SK-N-SH (cell line): ENCODE results near the gene CELF4. TPM values are rescaled to one million over a fixed set of nuclear protein-coding genes. Genes with fewer than 3 reads are reported as not detected.
"Not testable (repeated sequence)": the region's sequence is repeated elsewhere in the genome, so short reads cannot be mapped to it uniquely, and the experiment has no call there.

ENCODE experiments used
- CTCF ChIA-PET: fragments of 300-600, 350-600 bp; formaldehyde crosslinking; extraction: SDS; loops from one replicate; lab custom pipeline; 2021; lab: Yijun Ruan, JAX
- POLR2A ChIA-PET: fragments of 350-600 bp; sonication (Branson Sonifier 250); formaldehyde crosslinking; extraction: SDS; loops from one replicate; lab custom pipeline; 2020; ENCODE audit warnings: antibody characterized with exemption, inconsistent platforms; lab: Yijun Ruan, JAX
- DNase-seq: peaks from one replicate; pipeline ENCODE4 v3.0.0; 2012
- H2AFZ ChIP-seq: fragments of 200-600 bp; sonication (generic); 2 replicates; pipeline ENCODE4 v1.8.1; 2016; ENCODE audit warnings: antibody characterized with exemption, mild to moderate bottlenecking, low read depth
- H3F3A ChIP-seq: fragments of 200-600 bp; sonication (generic); replicated peaks from 2 replicates; pipeline ENCODE3; 2016; ENCODE audit warnings: antibody characterized with exemption, mild to moderate bottlenecking; ENCODE audit not compliant: insufficient read depth
- H3K27ac ChIP-seq, 2 experiments: fragments of 200-500 bp in 1 of 2; fragments of 200-600 bp in 1 of 2; sonication (Bioruptor generic) in 1 of 2; sonication (generic), shearing (Covaris generic) in 1 of 2; 2 replicates each; pipeline versions ENCODE4 v1.5.1 to v1.6.1; 2014 to 2016; ENCODE audit warnings: low read depth in 2 of 2, inconsistent platforms in 1 of 2, low read length in 1 of 2, mild to moderate bottlenecking in 1 of 2, mixed read lengths in 1 of 2
- H3K27me3 ChIP-seq: fragments of 200-600 bp; sonication (generic), shearing (Covaris generic); 2 replicates; pipeline ENCODE4 v1.6.1; 2016; ENCODE audit warnings: mixed run types; ENCODE audit not compliant: insufficient read depth
- H3K36me3 ChIP-seq, 2 experiments: fragments of 200-500 bp in 1 of 2; fragments of 200-600 bp in 1 of 2; sonication (Bioruptor generic) in 1 of 2; sonication (generic) in 1 of 2; replicated peaks in 1 of 2; 2 replicates each; pipeline versions ENCODE3 to v1.5.1; 2014 to 2016; ENCODE audit warnings: low read length in 1 of 2, mild to moderate bottlenecking in 1 of 2; ENCODE audit not compliant: insufficient read depth in 2 of 2, control insufficient read depth in 1 of 2
- H3K4me1 ChIP-seq, 2 experiments: fragments of 200-500 bp in 1 of 2; fragments of 200-600 bp in 1 of 2; sonication (Bioruptor generic) in 1 of 2; sonication (generic), shearing (Covaris generic) in 1 of 2; 2 replicates each; pipeline versions ENCODE4 v1.5.1 to v1.6.1; 2014 to 2016; ENCODE audit warnings: low read depth in 1 of 2, low read length in 1 of 2, mixed run types in 1 of 2; ENCODE audit not compliant: insufficient read depth in 2 of 2, control insufficient read depth in 1 of 2
- H3K4me2 ChIP-seq: fragments of 200-600 bp; sonication (generic), shearing (Covaris generic); 2 replicates; pipeline ENCODE4 v1.6.1; 2017; ENCODE audit warnings: mixed run types
- H3K4me3 ChIP-seq, 2 experiments: fragments of 200-500 bp in 1 of 2; fragments of 200-600 bp in 1 of 2; sonication (Bioruptor generic) in 1 of 2; sonication (generic), shearing (Covaris generic) in 1 of 2; 2 replicates each; pipeline versions ENCODE4 v1.5.1 to v1.8.1; 2014 to 2016; ENCODE audit warnings: low read depth in 2 of 2, inconsistent platforms in 1 of 2, low read length in 1 of 2, mild to moderate bottlenecking in 1 of 2, mixed read lengths in 1 of 2, moderate library complexity in 1 of 2
- H3K79me2 ChIP-seq: fragments of 200-600 bp; sonication (generic); 2 replicates; pipeline ENCODE4 v1.8.1; 2017; ENCODE audit warnings: mild to moderate bottlenecking; ENCODE audit not compliant: insufficient read depth
- H3K9ac ChIP-seq: fragments of 200-600 bp; sonication (generic); 2 replicates; pipeline ENCODE4 v1.6.1; 2017; ENCODE audit warnings: mixed run types
- H3K9me2 ChIP-seq: fragments of 200-600 bp; sonication (generic); 2 replicates; pipeline ENCODE4 v1.6.1; 2017; ENCODE audit warnings: mixed run types
- H3K9me3 ChIP-seq: fragments of 200-600 bp; sonication (generic); 2 replicates; pipeline ENCODE4 v1.6.1; 2017; ENCODE audit warnings: mixed run types, mild to moderate bottlenecking, moderate library complexity
- H4K20me1 ChIP-seq: fragments of 200-600 bp; sonication (generic); 2 replicates; pipeline ENCODE4 v1.6.1; 2017; ENCODE audit warnings: mild to moderate bottlenecking, mixed run types; ENCODE audit not compliant: insufficient read depth
- EP300 ChIP-seq, 2 experiments: IDR thresholded peaks; 2 replicates each; pipeline versions ENCODE4 v1.4.0 to v1.6.1; 2012; ENCODE audit warnings: borderline replicate concordance in 1 of 2, low read depth in 1 of 2, low read length in 1 of 2
- FOSL2 ChIP-seq: IDR thresholded peaks from 2 replicates; pipeline ENCODE4 v1.4.0; 2012; ENCODE audit warnings: low read depth, mild to moderate bottlenecking, moderate library complexity, borderline replicate concordance
- FOXJ3 ChIP-seq: sonication (generic); formaldehyde crosslinking; IDR thresholded peaks from 2 replicates; pipeline ENCODE4 v1.5.1; 2020; ENCODE audit warnings: mild to moderate bottlenecking, missing genetic modification reagents
- GABPA ChIP-seq: IDR thresholded peaks from 2 replicates; pipeline ENCODE4 v1.4.0; 2012; ENCODE audit warnings: low read depth, mild to moderate bottlenecking
- GATA2 ChIP-seq: sonication (generic); formaldehyde crosslinking; IDR thresholded peaks from 2 replicates; pipeline ENCODE4 v1.5.0; 2020; ENCODE audit warnings: mild to moderate bottlenecking, missing genetic modification reagents
- NRF1 ChIP-seq: IDR thresholded peaks from 2 replicates; pipeline ENCODE4 v1.6.1; 2012; ENCODE audit warnings: low read depth, mild to moderate bottlenecking, low read length
- RAD21 ChIP-seq: IDR thresholded peaks from 2 replicates; pipeline ENCODE4 v1.6.1; 2012; ENCODE audit warnings: mild to moderate bottlenecking, low read length
- TAF1 ChIP-seq: IDR thresholded peaks from 2 replicates; pipeline ENCODE4 v1.6.1; 2012; ENCODE audit warnings: low read depth, mild to moderate bottlenecking, low read length, moderate library complexity, borderline replicate concordance
- WGBS: methylation state at CpG from one replicate; pipeline ENCODE4 v1.1.6; 2017; ENCODE audit warnings: low lambda C conversion rate; 5-methylcytosine and 5-hydroxymethylcytosine counted together
- polyA plus RNA-seq, 3 experiments: library from polyadenylated mRNA; depleted of rRNA; stranded (reverse); fragments of >200 nt; gene quantifications; 2 replicates each; pipeline ENCODE4 v1.2.3, GENCODE V29; 2012
- TF ChIP-seq, protein P1 (sequence below): fragments of 150-350 bp; IDR thresholded peaks from 2 replicates; pipeline ENCODE4 v1.6.1; 2016; ENCODE audit warnings: mild to moderate bottlenecking, low read depth, low read length

The CELF4 gene
- polyA plus RNA-seq, 1 of the 3 experiments (the other 2 are of a cell fraction), result 0.26 TPM

DNA sequence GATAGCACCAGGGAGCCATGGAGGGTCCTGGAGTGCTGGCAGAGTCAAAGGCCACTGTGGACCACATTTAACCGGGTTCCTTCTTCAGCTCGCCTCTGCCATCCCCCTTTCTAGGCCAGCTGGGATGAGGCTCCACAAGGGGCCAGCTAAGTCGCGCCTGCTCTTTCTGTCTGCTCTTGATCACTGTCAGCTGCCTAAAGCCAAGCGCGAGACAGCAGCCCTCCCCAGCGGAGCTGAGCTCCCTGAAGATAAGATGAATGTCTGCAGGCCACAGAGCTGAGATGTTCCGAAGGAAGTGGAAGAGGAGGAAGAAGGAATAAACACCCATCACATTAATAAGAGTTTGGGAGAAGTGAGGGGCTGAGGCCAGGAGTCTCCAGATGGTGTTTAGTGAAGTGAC lies 99.6 kb downstream of the CELF4 start:
- POLR2A ChIA-PET, result no interaction called here
- Histone ChIP-seq H3K4me2 (no peak overlapping the region), H3K4me3 (no peak overlapping the region), H3K9ac (no peak overlapping the region), H3K9me2 (no peaks in the 10 kb centered on the region), H2AFZ (no peak overlapping the region)
- peak; percentile 74 for TF ChIP-seq GATA2
- TF ChIP-seq FOSL2, result no peak
- TF ChIP-seq NRF1, result no peak
- TF ChIP-seq TAF1, result no peak
- TF ChIP-seq FOXJ3, result 0 out of 2 replicates have a peak, but pooled peaks have one; percentile 10
- TF ChIP-seq, protein P1, sequence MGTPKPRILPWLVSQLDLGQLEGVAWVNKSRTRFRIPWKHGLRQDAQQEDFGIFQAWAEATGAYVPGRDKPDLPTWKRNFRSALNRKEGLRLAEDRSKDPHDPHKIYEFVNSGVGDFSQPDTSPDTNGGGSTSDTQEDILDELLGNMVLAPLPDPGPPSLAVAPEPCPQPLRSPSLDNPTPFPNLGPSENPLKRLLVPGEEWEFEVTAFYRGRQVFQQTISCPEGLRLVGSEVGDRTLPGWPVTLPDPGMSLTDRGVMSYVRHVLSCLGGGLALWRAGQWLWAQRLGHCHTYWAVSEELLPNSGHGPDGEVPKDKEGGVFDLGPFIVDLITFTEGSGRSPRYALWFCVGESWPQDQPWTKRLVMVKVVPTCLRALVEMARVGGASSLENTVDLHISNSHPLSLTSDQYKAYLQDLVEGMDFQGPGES, result no peak
- peak in 1 of 2 experiments; percentile 47; a peak in 1 of 4 replicates for TF ChIP-seq EP300 (IDR thresholded peaks at IDR 0.05; ENCODE audit: borderline replicate concordance in 1 of 2, low read depth in 1 of 2, low read length in 1 of 2)
- peak; percentile 20; the same call in 1 of the 2 replicates for TF ChIP-seq RAD21
- TF ChIP-seq, all 33 proteins: peak for 4
- DNase-seq, result peak; percentile 60
- H3K9me3 ChIP-seq, result no peaks in the 10 kb centered on the region
- 33% methylated on average over 6 of the region's 8 CpGs for WGBS
- CTCF ChIA-PET, result interaction anchor here (0.8 to 2.4 kb wide), 5 partner anchors 13 to 72 kb away, joined by 3 to 12 read pairs (median 4); no protein-coding TSS in a partner anchor
- no peaks in the 10 kb centered on the region for H3K79me2 ChIP-seq
- H3K4me1 ChIP-seq, result peaks cover 0 to 55% of the 10 kb centered on the region in 2 experiments; a peak in 1 of 4 replicates
- H3K27ac ChIP-seq, result peak overlapping the region in 1 of 2 experiments; percentile 84; a peak in 2 of 4 replicates
- H4K20me1 ChIP-seq, result no peaks in the 10 kb centered on the region
- no peaks in the 10 kb centered on the region for H3K36me3 ChIP-seq
- no peaks in the 10 kb centered on the region for H3K27me3 ChIP-seq
- no peaks in the 10 kb centered on the region for H3F3A ChIP-seq

DNA sequence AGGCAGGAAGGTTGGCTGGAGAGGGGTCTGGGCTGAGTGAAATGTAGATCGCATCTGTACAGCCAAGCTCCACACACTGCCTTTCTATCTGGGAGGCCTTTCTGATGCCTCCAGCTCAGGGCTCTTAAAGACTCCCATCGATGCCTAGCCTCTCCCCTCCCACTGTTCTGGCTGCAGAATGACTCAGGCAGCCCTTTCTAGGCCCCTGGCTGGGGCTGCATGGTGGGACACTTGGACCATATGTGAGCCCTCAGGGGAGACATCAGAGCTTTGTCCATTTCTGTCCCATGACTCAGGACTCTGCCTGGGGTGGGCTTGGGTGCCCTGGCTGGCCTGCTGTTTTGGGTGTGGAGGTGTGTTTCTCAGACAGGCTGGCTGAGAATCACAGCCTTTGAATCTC lies 101.3 kb downstream of the CELF4 start:
- ChIA-PET POLR2A (interaction anchor here (1.2 kb wide), 1 partner anchor 67 kb away, joined by 5 read pairs; no protein-coding TSS in a partner anchor), CTCF (interaction anchor here (1.2 to 1.5 kb wide), 5 partner anchors 12 to 522 kb away, joined by 3 to 12 read pairs (median 4); no protein-coding TSS in a partner anchor)
- no peak for TF ChIP-seq GABPA
- 0 out of 4 replicates have a peak, but pooled peaks of 1 of the 2 experiments have one; percentile 27 for TF ChIP-seq EP300 (IDR thresholded peaks at IDR 0.05; ENCODE audit: borderline replicate concordance in 1 of 2, low read depth in 1 of 2, low read length in 1 of 2)
- 18% methylated on average over 2 of the region's 2 CpGs for WGBS
- Histone ChIP-seq H2AFZ (no peak overlapping the region), H3K79me2 (no peaks in the 10 kb centered on the region), H3K4me2 (no peak overlapping the region), H3K27ac (peak overlapping the region in 1 of 2 experiments; percentile 84; a peak in 2 of 4 replicates), H3K4me1 (peaks cover 0 to 61% of the 10 kb centered on the region in 2 experiments; a peak in 1 of 4 replicates), H3K9ac (no peak overlapping the region), H4K20me1 (no peaks in the 10 kb centered on the region), H3K4me3 (no peak overlapping the region), H3F3A (no peaks in the 10 kb centered on the region), H3K9me2 (no peaks in the 10 kb centered on the region), H3K36me3 (no peaks in the 10 kb centered on the region), H3K27me3 (no peaks in the 10 kb centered on the region), H3K9me3 (no peaks in the 10 kb centered on the region)
- peak; percentile 45 for DNase-seq

DNA sequence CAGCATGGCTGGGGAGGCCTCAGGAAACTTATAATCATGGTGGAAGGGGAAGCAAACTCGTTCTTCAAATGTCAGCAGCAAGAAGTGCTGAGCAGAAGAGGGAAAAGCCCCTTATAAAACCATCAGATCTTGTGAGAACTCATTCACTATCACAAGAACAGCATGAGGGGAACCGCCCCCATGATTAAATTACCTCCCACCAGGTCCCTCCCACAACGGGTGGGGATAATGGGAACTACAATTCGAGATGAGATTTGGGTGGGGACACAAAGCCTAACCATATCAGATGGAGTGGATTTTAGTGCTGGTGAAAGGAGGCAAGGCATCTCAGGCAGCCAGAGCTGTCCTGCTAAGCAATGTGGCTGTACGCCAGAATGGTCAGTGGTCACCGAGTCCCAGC lies 104.3 kb downstream of the CELF4 start:
- H3K9me3 ChIP-seq, H3K9ac ChIP-seq, H4K20me1 ChIP-seq, H2AFZ ChIP-seq, H3F3A ChIP-seq, H3K27me3 ChIP-seq, H3K9me2 ChIP-seq, H3K27ac ChIP-seq, H3K4me2 ChIP-seq, POLR2A ChIA-PET, H3K36me3 ChIP-seq, H3K4me3 ChIP-seq, H3K79me2 ChIP-seq, DNase-seq: not testable (repeated sequence)
- 19% methylated on average over 6 of the region's 6 CpGs for WGBS
- H3K4me1 ChIP-seq, result peaks cover 0 to 43% of the 10 kb centered on the region in 2 experiments; a peak in 1 of 4 replicates
- CTCF ChIA-PET, result interaction anchor here (1.6 kb wide), 2 partner anchors 18 to 77 kb away, joined by 5 to 6 read pairs; no protein-coding TSS in a partner anchor
